HG03565 (cell line): ENCODE measurements around the gene SAA4.
A peak's percentile ranks its signal among the peaks of the same experiment; 100 is the strongest.
"Not testable (repeated sequence)": the region's sequence is repeated elsewhere in the genome, so short reads cannot be mapped to it uniquely, and the experiment has no call there.

Experiments used
- ATAC-seq: cut with Tn5 transposase; IDR thresholded peaks from one replicate; pipeline ENCODE4 v1.9.1; 2021; ENCODE audit warnings: mild to moderate bottlenecking, moderate library complexity; ENCODE audit not compliant: unreplicated experiment

SAA4 gene

GRCh38 chr11:18247191-18247581, 10.6 kb upstream of the SAA4 start:
- ATAC-seq, result not testable (repeated sequence)

DNA sequence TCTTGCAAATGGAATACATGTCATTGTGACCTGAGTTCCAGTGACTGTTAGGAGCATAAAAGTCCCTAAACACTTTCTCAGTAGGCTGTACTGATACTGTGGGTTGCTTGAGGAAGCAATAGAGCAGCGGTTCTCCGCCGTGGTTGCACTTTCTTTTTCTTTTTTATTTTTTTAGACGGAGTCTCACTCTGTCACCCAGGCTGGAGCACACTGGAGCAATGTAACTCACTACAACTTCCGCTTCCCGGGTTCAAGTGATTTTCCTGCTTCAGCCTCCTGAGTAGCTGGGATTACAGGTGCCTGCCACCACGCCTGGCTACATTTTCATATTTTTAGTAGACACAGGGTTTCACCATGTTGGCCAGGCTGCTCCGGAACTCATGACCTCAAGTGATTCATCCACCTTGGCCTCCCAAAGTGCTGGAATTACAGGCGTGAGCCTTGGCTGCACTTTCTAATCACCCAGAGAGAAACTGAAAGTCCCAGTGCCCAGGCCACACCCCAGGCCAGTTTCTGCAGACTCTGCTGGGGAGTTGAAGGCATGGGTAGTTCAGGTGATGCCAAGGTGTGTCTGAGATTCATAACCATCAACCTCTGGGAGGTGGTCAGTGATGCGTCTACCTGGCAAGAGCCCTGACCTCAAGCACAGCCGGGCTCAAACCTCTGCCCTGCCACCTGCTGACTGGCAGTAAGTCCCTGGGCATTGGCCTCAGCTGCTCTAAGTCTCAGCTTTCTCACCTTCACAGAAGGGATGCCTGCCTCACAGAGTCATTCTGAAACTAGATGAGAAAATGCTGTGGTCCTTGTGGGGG, 10.0 kb upstream of the SAA4 start:
- peak; percentile 71 for ATAC-seq

DNA sequence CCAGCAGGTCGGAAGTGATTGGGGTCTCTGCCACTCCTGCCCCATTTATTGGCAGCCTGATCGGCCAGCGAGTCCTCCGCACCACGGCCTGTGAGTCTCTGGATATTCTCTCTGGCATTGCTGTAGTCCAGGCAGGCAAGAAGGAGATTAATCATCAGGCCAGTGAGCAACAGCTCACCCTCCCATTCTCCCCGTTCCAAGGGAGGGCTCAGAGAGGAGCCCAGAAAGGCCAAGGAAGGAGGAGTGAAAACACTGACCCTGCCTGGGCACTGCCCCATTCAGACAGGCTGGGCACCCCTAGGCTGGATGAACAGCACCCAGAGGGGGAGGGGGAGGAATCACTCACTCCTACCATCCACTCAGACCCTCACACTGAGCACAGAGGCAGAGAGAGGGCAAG, 8.8 kb upstream of the SAA4 start:
- no peak for ATAC-seq

GRCh38 chr11:18243783-18244362, 7.3 kb upstream of the SAA4 start:
- ATAC-seq, result peak; percentile 25

GRCh38 chr11:18239655-18240054, 3.1 kb upstream of the SAA4 start:
- ATAC-seq, result no peak

GRCh38 chr11:18235394-18236334, 938 bp downstream of the SAA4 start:
- ATAC-seq, result no peak

DNA sequence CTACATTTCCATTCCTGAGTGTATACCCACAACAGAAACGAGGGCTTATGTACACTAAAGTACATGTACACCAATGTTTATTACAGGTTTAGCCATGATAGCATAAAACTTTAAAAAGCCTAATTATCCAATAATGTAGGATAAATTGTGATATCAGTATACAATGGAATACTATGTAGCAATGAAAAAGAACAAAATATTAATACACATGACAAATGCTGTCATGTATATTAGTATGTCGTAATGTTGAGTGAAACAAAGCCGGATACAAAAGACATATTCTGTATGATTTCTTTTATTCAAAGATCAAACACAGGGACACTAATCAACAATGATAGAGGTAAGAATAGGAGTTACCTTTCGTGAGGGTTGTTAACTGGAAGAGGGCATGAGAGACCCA, 2.7 kb downstream of the SAA4 start:
- ATAC-seq, result no peak

- ATAC-seq, result no peak
These were observed 5.7 kb downstream of the SAA4 start for GRCh38 chr11:18230859-18231258.

- peak; percentile 82 for ATAC-seq
These were observed 7.1 kb downstream of the SAA4 start for GRCh38 chr11:18229501-18229900.

- ATAC-seq, result no peak
These were observed 10.7 kb downstream of the SAA4 start for GRCh38 chr11:18225913-18226312.

- ATAC-seq, result no peak
These were observed 12.8 kb downstream of the SAA4 start for GRCh38 chr11:18223591-18224387.

GRCh38 chr11:18222814-18223421, 13.7 kb downstream of the SAA4 start:
- ATAC-seq, result no peak

- ATAC-seq, result no peak
These were observed 15.2 kb downstream of the SAA4 start for GRCh38 chr11:18221274-18221876.

GRCh38 chr11:18209058-18209457, 27.5 kb downstream of the SAA4 start:
- no peak for ATAC-seq

DNA sequence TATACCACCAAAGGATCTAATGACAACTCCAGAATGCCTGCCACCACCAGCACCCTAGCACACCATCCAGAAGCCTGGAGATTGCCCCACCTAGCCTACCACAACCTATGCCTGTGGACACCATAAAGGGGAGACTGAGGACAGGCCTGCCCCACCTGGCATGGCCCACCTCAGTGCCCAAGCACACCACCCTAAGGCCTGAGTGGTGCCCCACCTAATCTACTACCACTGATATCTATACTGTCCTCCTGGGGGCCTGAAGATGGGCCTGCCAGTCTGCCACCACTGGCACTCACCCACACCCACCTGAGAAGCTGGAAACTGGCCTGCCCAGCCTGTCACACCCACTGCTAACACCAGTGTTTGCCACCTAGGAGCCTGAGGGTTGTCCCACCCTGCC, 31.8 kb downstream of the SAA4 start:
- no peak for ATAC-seq

GRCh38 chr11:18204220-18204619, 32.4 kb downstream of the SAA4 start:
- no peak for ATAC-seq

GRCh38 chr11:18203723-18204122, 32.9 kb downstream of the SAA4 start:
- ATAC-seq, result peak; percentile 43

DNA sequence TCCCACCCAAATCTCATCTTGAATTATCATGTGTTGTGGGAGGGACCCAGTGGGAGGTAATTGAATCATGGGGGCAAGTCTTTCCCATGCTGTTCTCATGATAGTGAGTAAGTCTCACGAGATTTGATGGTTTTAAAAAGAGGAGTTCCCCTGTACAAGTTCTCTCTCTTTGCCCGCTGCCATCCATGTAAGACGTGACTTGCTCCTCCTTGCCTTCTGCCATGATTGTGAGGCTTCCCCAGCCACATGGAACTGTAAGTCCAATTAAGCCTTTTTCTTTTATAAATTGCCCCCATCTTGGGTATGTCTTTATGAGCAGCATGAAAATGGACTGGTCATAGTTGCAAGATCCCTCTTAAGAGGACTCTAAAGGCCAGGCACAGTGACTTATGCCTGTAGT, 38.9 kb downstream of the SAA4 start:
- ATAC-seq, result not testable (repeated sequence)

- no peak for ATAC-seq
These were observed 40.1 kb downstream of the SAA4 start for GRCh38 chr11:18196532-18196931.

- ATAC-seq, result no peak
These were observed 43.6 kb downstream of the SAA4 start for GRCh38 chr11:18193010-18193409.
